ENCODE results near the gene USP34.
"Not testable (repeated sequence)": the region's sequence is repeated elsewhere in the genome, so short reads cannot be mapped to it uniquely, and the experiment has no call there.

The USP34 gene

GRCh38 chr2:61426267-61426897, 44.5 kb downstream of the USP34 start:
- peak; percentile 57 for DNase-seq (ENCODE audit: low read depth)

DNA sequence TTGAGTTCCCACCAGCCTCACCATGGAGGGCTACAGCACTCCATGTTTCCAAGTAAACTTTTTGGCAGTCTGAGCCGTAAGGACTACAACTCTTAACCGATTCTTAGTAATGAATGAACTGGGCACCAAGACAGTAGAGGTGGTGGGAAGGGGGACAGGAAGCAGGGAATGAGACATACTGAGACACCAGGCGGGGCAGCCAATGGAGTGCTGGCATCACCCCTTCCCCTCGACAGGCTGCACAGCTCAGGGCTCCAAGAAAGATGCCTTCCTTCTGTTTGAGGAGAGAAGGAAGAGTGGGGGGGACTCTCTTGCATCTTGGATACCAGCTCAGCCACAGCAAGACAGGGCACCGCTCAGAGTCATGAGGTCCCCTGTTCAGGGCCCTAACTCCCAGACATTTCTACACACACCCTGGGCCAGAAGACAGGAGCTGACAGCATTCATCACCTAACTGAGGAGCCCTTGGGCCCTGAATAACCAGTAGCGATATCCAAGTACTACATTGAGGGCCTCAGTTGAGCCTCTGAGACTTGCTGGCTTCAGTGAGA, 45.2 kb downstream of the USP34 start:
- peak; percentile 19 for DNase-seq (ENCODE audit: low read depth)

DNA sequence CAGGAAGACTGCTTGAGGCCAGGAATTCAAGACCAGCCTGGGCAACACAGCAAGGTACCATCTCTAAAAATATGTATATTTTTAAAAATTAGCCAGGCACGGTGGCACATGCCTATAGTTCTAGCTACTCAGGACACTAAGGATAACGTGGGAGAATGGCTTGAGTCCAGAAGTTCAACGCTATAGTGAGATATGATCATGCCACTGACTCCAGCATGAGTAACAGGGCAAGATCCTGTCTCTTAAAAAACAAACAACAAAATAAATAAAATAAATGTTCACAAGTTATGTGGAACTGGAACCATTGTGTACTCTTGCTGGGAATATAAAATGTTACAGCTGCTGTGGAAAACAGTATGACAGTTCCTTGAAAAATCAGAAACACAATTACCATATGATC, 47.2 kb downstream of the USP34 start:
- peak; percentile 86 for DNase-seq (ENCODE audit: low read depth)

DNA sequence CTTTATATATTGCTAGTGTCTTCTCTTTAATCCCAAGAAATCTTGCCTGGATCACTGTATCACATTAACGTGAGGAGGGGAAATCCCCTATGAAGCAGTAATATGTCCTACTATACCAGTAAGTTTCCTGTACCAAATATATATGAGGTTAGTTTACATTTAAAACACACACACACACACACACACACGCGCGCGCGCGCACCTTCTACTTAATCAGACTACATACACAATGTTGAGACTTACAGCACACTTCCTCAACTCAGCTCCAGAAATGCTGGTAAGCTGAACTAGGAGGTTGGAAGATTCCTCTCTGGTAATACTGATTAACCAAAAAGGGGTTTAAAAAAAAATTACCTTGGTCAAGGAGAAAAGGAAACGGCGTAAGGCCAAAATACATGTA, 49.3 kb downstream of the USP34 start:
- no peak for DNase-seq (ENCODE audit: low read depth)

- no peak for DNase-seq (ENCODE audit: low read depth)
These were observed 49.8 kb downstream of the USP34 start for GRCh38 chr2:61420991-61421544.

DNA sequence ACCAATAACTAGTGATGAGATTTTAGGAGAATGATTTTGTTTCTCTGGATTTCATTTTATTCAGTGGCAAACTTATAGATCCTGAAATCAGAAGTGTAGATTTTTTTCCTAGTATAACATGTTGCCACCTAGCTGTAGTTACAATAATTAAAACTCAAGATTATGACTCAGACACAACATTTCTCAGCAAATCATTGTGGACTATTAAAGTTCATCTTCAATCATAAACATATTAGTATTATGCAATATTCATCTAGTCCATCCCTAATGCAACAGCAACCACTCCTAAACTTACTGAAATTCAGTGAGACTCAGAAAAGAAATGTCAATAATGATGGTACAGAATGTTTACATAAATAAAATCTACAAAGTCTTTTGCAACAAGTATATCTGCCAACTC, 51.3 kb downstream of the USP34 start:
- no peak for DNase-seq (ENCODE audit: low read depth)

- DNase-seq (ENCODE audit: low read depth): no peak
These were observed 51.8 kb downstream of the USP34 start for GRCh38 chr2:61419129-61419528.

GRCh38 chr2:61416871-61417645, 53.8 kb downstream of the USP34 start:
- DNase-seq (ENCODE audit: low read depth): no peak

GRCh38 chr2:61415265-61415664, 55.6 kb downstream of the USP34 start:
- DNase-seq (ENCODE audit: low read depth): no peak

DNA sequence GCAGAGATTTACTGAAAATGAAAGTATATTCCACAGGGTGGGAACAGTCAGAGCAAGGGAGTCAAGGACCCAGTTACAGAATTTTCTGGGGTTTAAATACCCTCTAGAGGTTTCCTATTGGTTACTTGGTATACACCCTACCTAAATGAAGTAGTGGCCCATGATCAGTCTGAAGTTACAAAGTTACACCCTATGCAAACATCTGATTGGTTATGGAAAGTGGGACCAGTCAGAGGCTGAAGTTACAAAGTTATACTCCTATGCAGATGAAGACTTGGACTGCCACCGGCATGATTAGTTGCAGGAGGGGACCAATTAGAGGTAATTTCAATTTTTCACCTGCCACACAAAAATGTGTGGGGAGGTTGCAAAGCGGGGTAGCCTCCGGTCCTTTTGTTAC, 56.2 kb downstream of the USP34 start:
- no peak for DNase-seq (ENCODE audit: low read depth)

DNA sequence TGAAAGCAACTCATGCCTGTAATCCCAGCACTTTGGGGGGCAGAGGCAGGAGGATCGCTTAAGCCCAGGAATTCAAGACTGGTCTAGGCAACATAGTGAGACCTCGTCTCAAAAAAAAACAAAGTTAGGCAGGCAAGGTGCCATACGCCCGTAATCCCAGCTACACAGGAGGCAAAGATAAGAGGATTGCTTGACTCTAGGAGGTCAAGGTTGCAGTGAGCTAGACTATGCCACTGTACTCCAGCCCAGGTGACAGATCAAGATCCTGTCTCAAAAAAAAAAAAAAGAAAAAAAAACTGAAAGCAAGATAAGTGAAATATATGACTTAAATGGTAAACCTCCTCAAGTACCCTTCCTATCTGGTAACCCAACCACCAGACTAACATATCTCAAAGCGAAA, 59.8 kb downstream of the USP34 start:
- no peak for DNase-seq (ENCODE audit: low read depth)

- DNase-seq (ENCODE audit: low read depth): no peak
These were observed 60.7 kb downstream of the USP34 start for GRCh38 chr2:61410185-61410584.

GRCh38 chr2:61405813-61406212, 65.1 kb downstream of the USP34 start:
- DNase-seq (ENCODE audit: low read depth): no peak

- no peak for DNase-seq (ENCODE audit: low read depth)
These were observed 66.4 kb downstream of the USP34 start for GRCh38 chr2:61404438-61404837.

GRCh38 chr2:61398413-61398812, 72.5 kb downstream of the USP34 start:
- no peak for DNase-seq (ENCODE audit: low read depth)

DNA sequence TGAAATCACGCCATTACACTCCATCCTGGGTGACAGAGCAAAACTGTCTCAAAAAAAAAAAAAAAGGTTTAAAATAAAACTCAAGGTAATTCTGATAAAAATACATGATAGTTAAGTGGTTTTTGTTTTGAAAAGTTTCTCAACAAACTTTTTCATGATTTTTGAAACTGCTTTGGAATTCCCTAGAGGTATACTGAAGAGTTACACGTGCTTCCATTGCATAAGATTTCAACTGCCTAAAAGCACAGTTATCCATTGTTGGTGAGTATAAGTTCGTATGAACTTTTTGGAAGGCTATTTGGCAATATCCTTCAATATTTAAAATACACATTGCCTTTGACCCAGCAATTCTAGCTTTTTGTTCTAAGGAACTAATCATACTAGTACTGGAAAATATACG, 74.9 kb downstream of the USP34 start:
- DNase-seq (ENCODE audit: low read depth): peak; percentile 9

- DNase-seq (ENCODE audit: low read depth): not testable (repeated sequence)
These were observed 83.3 kb downstream of the USP34 start for GRCh38 chr2:61387588-61387987.

- DNase-seq (ENCODE audit: low read depth): not testable (repeated sequence)
These were observed 90.0 kb downstream of the USP34 start for GRCh38 chr2:61380882-61381197.

DNA sequence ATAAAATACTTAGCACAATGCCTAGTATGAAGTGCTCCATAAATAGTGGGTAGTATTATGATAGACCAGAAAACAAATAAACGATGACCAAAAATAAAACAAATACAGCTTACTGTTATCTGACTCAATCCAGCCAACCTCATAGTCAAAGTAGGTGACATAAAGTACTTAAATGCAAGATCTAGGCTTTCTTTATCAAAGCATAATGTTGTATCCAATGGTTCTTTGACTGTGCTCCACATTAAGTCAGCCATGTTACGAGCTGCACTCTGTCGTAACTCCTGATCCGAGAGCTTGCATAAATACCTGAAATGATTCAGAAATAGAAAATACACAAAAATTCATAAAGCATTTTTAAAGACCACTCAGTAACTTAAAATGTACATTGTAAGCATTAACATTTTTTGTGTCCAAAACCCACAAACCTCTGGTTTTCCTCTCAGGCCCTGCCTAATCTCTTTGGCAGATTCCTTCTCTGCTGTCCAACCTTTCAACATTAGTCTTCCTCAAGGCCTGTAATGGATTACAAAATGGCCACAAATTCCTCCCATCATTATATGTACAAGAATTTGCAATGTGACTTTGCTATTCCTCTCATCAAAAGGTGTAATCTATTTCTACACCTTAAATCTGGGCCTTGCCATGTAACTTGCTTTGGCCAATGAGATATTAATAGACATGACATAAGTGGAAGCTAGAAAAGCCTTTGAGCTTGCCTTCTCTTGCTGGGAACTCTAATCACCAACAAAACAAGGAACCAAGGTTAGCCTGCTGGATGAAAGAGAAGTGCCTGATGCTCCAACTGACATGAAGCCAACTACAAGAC, 90.6 kb downstream of the USP34 start:
- DNase-seq (ENCODE audit: low read depth): no peak

DNA sequence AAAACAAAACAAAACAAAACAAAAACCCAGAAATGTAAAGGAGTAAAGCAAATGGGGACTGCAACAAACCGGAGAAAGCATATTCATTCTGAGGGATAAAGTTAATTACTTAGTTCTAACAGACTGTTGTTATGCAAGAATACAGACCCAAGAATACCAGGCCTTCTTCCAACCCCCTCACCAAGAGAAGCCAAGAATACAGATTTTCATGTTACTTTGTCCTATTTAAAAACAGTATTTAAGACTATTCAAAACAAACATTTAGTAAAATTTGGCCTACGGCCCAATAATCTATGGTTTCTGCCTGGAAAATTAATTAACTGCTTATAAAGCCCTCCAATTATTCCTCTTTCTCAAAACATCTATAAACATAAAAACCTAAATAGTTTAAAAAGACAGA, 91.4 kb downstream of the USP34 start:
- DNase-seq (ENCODE audit: low read depth): no peak

- DNase-seq (ENCODE audit: low read depth): no peak
These were observed 92.6 kb downstream of the USP34 start for GRCh38 chr2:61378281-61378680.

DNA sequence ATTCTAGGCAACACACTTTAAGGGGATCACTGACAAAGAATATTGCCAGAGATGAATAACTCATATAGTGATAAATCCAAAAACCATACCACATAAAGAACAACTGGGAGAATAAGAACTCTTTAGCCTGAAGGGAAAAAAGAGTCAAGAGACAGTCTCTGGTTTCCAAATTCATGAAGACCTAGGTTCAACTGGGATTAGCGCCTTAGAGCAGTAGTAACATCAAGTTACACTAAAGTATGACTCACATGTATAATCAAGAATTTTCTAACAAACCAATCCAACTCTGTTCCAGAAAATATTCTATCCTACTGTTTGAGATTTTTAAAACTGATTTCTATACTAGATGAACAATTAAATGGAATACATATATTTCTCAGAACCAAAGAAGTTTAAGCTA, 93.8 kb downstream of the USP34 start:
- DNase-seq (ENCODE audit: low read depth): no peak

- DNase-seq (ENCODE audit: low read depth): no peak
These were observed 94.7 kb downstream of the USP34 start for GRCh38 chr2:61376211-61376610.
